Vagina (tissue), 2 donors: Measurements from ENCODE around the gene GATA2.
A peak's percentile ranks its signal among the peaks of the same experiment; 100 is the strongest.

ENCODE experiments used
- CTCF ChIP-seq, 3 experiments: fragments of 450-650 bp in 2 of 3; fragments of 200-600 bp in 1 of 3; sonication (generic) in 1 of 3; IDR thresholded peaks; one replicate each; pipeline ENCODE4 v1.5.1; 2017 to 2019; ENCODE audit warnings: antibody characterized with exemption in 3 of 3, mild to moderate bottlenecking in 2 of 3, moderate library complexity in 2 of 3
- POLR2AphosphoS5 ChIP-seq, 2 donors: sonication (generic); formaldehyde crosslinking; IDR thresholded peaks; one replicate each; pipeline ENCODE4 v1.9.0; 2017; ENCODE audit warnings: antibody characterized with exemption in 2 of 2, mild to moderate bottlenecking in 2 of 2, low read depth in 1 of 2; ENCODE audit not compliant: insufficient read depth in 1 of 2

- TF ChIP-seq CTCF (IDR thresholded peaks at IDR 0.05): no peak
- peak in 1 of 2 donors; percentile 79 for TF ChIP-seq POLR2AphosphoS5 (IDR thresholded peaks at IDR 0.05; ENCODE audit: insufficient read depth in 1 of 2, low read depth in 1 of 2)
Observed at GRCh38 chr3:128488991-128489673, 3.9 kb downstream of the GATA2 start.
